H1 (cell line): ENCODE results near the gene ARHGEF3. TPM values are rescaled to one million over a fixed set of nuclear protein-coding genes. Genes with fewer than 3 reads are reported as not detected.

ENCODE experiments used
- CTCF ChIA-PET: fragments of 300-600 bp; sonication (Branson Sonifier 250); formaldehyde crosslinking; loops from one replicate; lab custom pipeline; 2021; ENCODE audit not compliant: partially characterized antibody; lab: Charles Lee
- POLR2A ChIA-PET: fragments of 300-600 bp; sonication (Branson Sonifier 250); formaldehyde crosslinking; loops from one replicate; lab custom pipeline; 2021; ENCODE audit warnings: inconsistent platforms; ENCODE audit not compliant: partially characterized antibody; lab: Charles Lee
- DNase-seq, 2 experiments: peaks; one replicate each; pipeline versions ENCODE4 v3.0.0 to v3.0.0-alpha.2; 2010 to 2022; ENCODE audit warnings: low spot score in 2 of 2, low read depth in 1 of 2, mixed read lengths in 1 of 2
- FAIRE-seq: peaks from 2 replicates; lab custom pipeline; 2011; peaks lifted over from hg19 to GRCh38; lab: Jason Lieb, UNC
- H2AFZ ChIP-seq: 2 replicates; pipeline ENCODE4 v1.8.1; 2012; ENCODE audit warnings: low read length, inconsistent platforms
- H2AK5ac ChIP-seq: 2 replicates; pipeline ENCODE4 v1.6.1; 2013; ENCODE audit warnings: low read depth, low read length
- H2BK120ac ChIP-seq: replicated peaks from 2 replicates; pipeline ENCODE3; 2013; ENCODE audit warnings: low read depth, low read length, inconsistent platforms
- H2BK12ac ChIP-seq: 2 replicates; pipeline ENCODE4 v1.6.1; 2013; ENCODE audit warnings: low read depth, low read length
- H2BK15ac ChIP-seq: 2 replicates; pipeline ENCODE4 v1.6.1; 2013; ENCODE audit warnings: low read length
- H2BK20ac ChIP-seq: 2 replicates; pipeline ENCODE4 v1.6.1; 2013; ENCODE audit warnings: low read length
- H2BK5ac ChIP-seq: 2 replicates; pipeline ENCODE4 v1.6.1; 2013; ENCODE audit warnings: low read depth, low read length
- H3K14ac ChIP-seq: 2 replicates; pipeline ENCODE4 v1.6.1; 2013; ENCODE audit warnings: inconsistent platforms; ENCODE audit not compliant: insufficient read length
- H3K18ac ChIP-seq: 2 replicates; pipeline ENCODE4 v1.6.1; 2013; ENCODE audit warnings: low read length; ENCODE audit errors: extremely low read depth
- H3K23ac ChIP-seq: 2 replicates; pipeline ENCODE4 v1.6.1; 2013; ENCODE audit warnings: inconsistent platforms; ENCODE audit not compliant: insufficient read length
- H3K23me2 ChIP-seq: 2 replicates; pipeline ENCODE4 v1.6.1; 2013; ENCODE audit warnings: low read depth, low read length
- H3K27ac ChIP-seq: 2 replicates; pipeline ENCODE4 v1.6.1; 2011; ENCODE audit warnings: low read depth, low read length, inconsistent platforms
- H3K27me3 ChIP-seq, 4 experiments: replicated peaks in 1 of 4; 1 replicate in 1 of 4; 2 replicates in 3 of 4; pipeline versions ENCODE4 v1.6.1 to v1.8.1; 2011 to 2013; ENCODE audit warnings: low read length in 3 of 4, mild to moderate bottlenecking in 3 of 4, inconsistent platforms in 2 of 4, mixed read lengths in 2 of 4, moderate library complexity in 1 of 4; ENCODE audit not compliant: control insufficient read depth in 3 of 4, insufficient read depth in 3 of 4; ENCODE audit errors: extremely low read depth in 1 of 4
- H3K36me3 ChIP-seq, 4 experiments: 2 replicates each; pipeline versions ENCODE4 v1.6.1 to v1.8.1; 2011 to 2013; ENCODE audit warnings: mild to moderate bottlenecking in 4 of 4, low read length in 3 of 4, moderate library complexity in 2 of 4, control low read depth in 1 of 4, inconsistent platforms in 1 of 4; ENCODE audit not compliant: insufficient read depth in 4 of 4, control insufficient read depth in 2 of 4
- H3K4ac ChIP-seq: replicated peaks from 2 replicates; pipeline ENCODE3; 2013; ENCODE audit warnings: low read length, low read depth, mixed read lengths, inconsistent platforms; ENCODE audit not compliant: insufficient read length
- H3K4me1 ChIP-seq, 4 experiments: replicated peaks in 1 of 4; 1 replicate in 1 of 4; 2 replicates in 3 of 4; pipeline versions ENCODE4 v1.6.1 to v1.8.1; 2011 to 2013; ENCODE audit warnings: low read length in 3 of 4, inconsistent platforms in 2 of 4, mixed read lengths in 1 of 4; ENCODE audit not compliant: insufficient read depth in 4 of 4, control insufficient read depth in 3 of 4
- H3K4me2 ChIP-seq, 2 experiments: 2 replicates each; pipeline versions ENCODE4 v1.6.1 to v1.8.1; 2011 to 2013; ENCODE audit warnings: low read depth in 2 of 2, low read length in 2 of 2, control low read depth in 1 of 2, inconsistent platforms in 1 of 2, mild to moderate bottlenecking in 1 of 2; ENCODE audit not compliant: insufficient read depth in 1 of 2
- H3K4me3 ChIP-seq, 4 experiments: fragments of 200-600, 300-600 bp in 1 of 4; sonication (generic), shearing (Covaris generic), sonication (Bioruptor Twin) in 1 of 4; 2 replicates each; pipeline versions ENCODE4 v1.5.1 to v1.8.1; 2011 to 2016; ENCODE audit warnings: low read length in 4 of 4, low read depth in 3 of 4, control low read depth in 2 of 4, inconsistent platforms in 2 of 4, mild to moderate bottlenecking in 2 of 4, mixed read lengths in 1 of 4, moderate library complexity in 1 of 4; ENCODE audit not compliant: insufficient read depth in 2 of 4; ENCODE audit errors: extremely low read depth in 1 of 4
- H3K56ac ChIP-seq: replicated peaks from 2 replicates; pipeline ENCODE3; 2013; ENCODE audit warnings: low read depth, mild to moderate bottlenecking, mixed read lengths, low read length, inconsistent platforms; ENCODE audit not compliant: insufficient read length
- H3K79me1 ChIP-seq: 2 replicates; pipeline ENCODE4 v1.6.1; 2013; ENCODE audit warnings: low read depth, low read length, control low read depth
- H3K79me2 ChIP-seq, 2 experiments: 2 replicates each; pipeline versions ENCODE4 v1.6.1 to v1.8.1; 2012 to 2013; ENCODE audit warnings: low read length in 2 of 2, mild to moderate bottlenecking in 2 of 2, inconsistent platforms in 1 of 2; ENCODE audit not compliant: insufficient read depth in 2 of 2, control insufficient read depth in 1 of 2
- H3K9ac ChIP-seq, 4 experiments: replicated peaks in 1 of 4; 1 replicate in 1 of 4; 2 replicates in 3 of 4; pipeline versions ENCODE4 v1.6.1 to v1.8.1; 2011 to 2013; ENCODE audit warnings: low read depth in 3 of 4, low read length in 3 of 4, control low read depth in 2 of 4, mild to moderate bottlenecking in 2 of 4, moderate library complexity in 2 of 4, inconsistent platforms in 1 of 4; ENCODE audit errors: extremely low read depth in 1 of 4
- H3K9me3 ChIP-seq, 2 experiments: 2 replicates each; pipeline versions ENCODE4 v1.6.1 to v1.8.1; 2012 to 2013; ENCODE audit warnings: mild to moderate bottlenecking in 2 of 2, moderate library complexity in 2 of 2, control low read depth in 1 of 2, inconsistent platforms in 1 of 2, low read depth in 1 of 2, low read length in 1 of 2, mixed read lengths in 1 of 2; ENCODE audit not compliant: insufficient read depth in 2 of 2
- H4K20me1 ChIP-seq, 2 experiments: replicated peaks in 1 of 2; 2 replicates each; pipeline versions ENCODE3 to v1.8.1; 2011 to 2013; ENCODE audit warnings: inconsistent platforms in 2 of 2, low read length in 2 of 2, mild to moderate bottlenecking in 1 of 2; ENCODE audit not compliant: insufficient read depth in 2 of 2, control insufficient read depth in 1 of 2
- H4K5ac ChIP-seq: 2 replicates; pipeline ENCODE4 v1.6.1; 2013; ENCODE audit warnings: low read length, low read depth, mixed read lengths, inconsistent platforms; ENCODE audit not compliant: insufficient read length
- H4K8ac ChIP-seq: 2 replicates; pipeline ENCODE4 v1.8.0; 2013; ENCODE audit warnings: mild to moderate bottlenecking, moderate library complexity, low read length, inconsistent platforms; ENCODE audit not compliant: insufficient read depth; ENCODE audit errors: extremely low read depth
- H4K91ac ChIP-seq: replicated peaks from 2 replicates; pipeline ENCODE3; 2013; ENCODE audit warnings: low read length, mixed read lengths, inconsistent platforms; ENCODE audit not compliant: insufficient read length
- BRCA1 ChIP-seq: IDR thresholded peaks from 2 replicates; pipeline ENCODE4 v1.6.1; 2012; ENCODE audit warnings: low read depth, low read length, improper control_type of control experiment
- CHD1 ChIP-seq: IDR thresholded peaks from 2 replicates; pipeline ENCODE4 v1.6.1; 2012; ENCODE audit warnings: low read depth, low read length, improper control_type of control experiment
- EGR1 ChIP-seq: IDR thresholded peaks from 2 replicates; pipeline ENCODE4 v1.6.1; 2011; ENCODE audit warnings: low read depth, low read length, borderline replicate concordance
- EZH2 ChIP-seq: fragments of 200-600 bp; sonication (generic); IDR thresholded peaks from 2 replicates; pipeline ENCODE4 v1.7.1; 2012; ENCODE audit warnings: low read depth, mild to moderate bottlenecking, moderate library complexity, low read length, inconsistent platforms; ENCODE audit not compliant: severe bottlenecking
- GTF2F1 ChIP-seq: IDR thresholded peaks from 2 replicates; pipeline ENCODE4 v1.6.1; 2012; ENCODE audit warnings: low read depth, low read length, improper control_type of control experiment, borderline replicate concordance
- JUN ChIP-seq: IDR thresholded peaks from 2 replicates; pipeline ENCODE4 v1.6.1; 2011; ENCODE audit warnings: low read depth, mild to moderate bottlenecking, improper control_type of control experiment, low read length
- KDM5A ChIP-seq: fragments of 200-600 bp; IDR thresholded peaks from 2 replicates; pipeline ENCODE4 v1.7.1; 2012; ENCODE audit warnings: mild to moderate bottlenecking, low read length, inconsistent platforms, mixed read lengths
- NANOG ChIP-seq: IDR thresholded peaks from 2 replicates; pipeline ENCODE4 v1.6.1; 2011; ENCODE audit warnings: low read length, low read depth, mild to moderate bottlenecking, inconsistent platforms; ENCODE audit not compliant: insufficient read depth, poor library complexity, severe bottlenecking
- PHF8 ChIP-seq: fragments of 200-600 bp; sonication (generic); conservative IDR thresholded peaks from 2 replicates; pipeline ENCODE4 v1.7.1; 2012; ENCODE audit warnings: low read depth, mild to moderate bottlenecking, inconsistent platforms, low read length, moderate library complexity
- YY1 ChIP-seq: IDR thresholded peaks from 2 replicates; pipeline ENCODE4 v1.6.1; 2011; ENCODE audit warnings: low read depth, mild to moderate bottlenecking, low read length
- polyA plus RNA-seq, 7 experiments: library from polyadenylated mRNA; depleted of rRNA in 3 of 7; stranded (reverse) in 5 of 7; unstranded in 2 of 7; fragments of >200 nt in 5 of 7; fragments of 200-250 nt in 2 of 7; gene quantifications; 1 replicate in 5 of 7; 2 replicates in 1 of 7; 4 replicates in 1 of 7; pipeline versions ENCODE4 v1.2.1 to v1.2.3, GENCODE V29; 2011 to 2013; ENCODE audit warnings: missing spikeins in 2 of 7, mixed read lengths in 2 of 7
- total RNA-seq: library from RNA; stranded (reverse); fragmentation: NEBNext Ultra II Directional; extraction: Animal tissue kit (Norgen Biotek cat#: 25700); gene quantifications from 2 replicates; pipeline ENCODE4 v1.2.1, GENCODE V29; 2021

ARHGEF3 gene
- total and polyA plus RNA-seq, 2 of the 8 experiments (the other 6 are each of a cell fraction or from before 2014, with no cell fraction given): 2.8 to 6.0 TPM

DNA sequence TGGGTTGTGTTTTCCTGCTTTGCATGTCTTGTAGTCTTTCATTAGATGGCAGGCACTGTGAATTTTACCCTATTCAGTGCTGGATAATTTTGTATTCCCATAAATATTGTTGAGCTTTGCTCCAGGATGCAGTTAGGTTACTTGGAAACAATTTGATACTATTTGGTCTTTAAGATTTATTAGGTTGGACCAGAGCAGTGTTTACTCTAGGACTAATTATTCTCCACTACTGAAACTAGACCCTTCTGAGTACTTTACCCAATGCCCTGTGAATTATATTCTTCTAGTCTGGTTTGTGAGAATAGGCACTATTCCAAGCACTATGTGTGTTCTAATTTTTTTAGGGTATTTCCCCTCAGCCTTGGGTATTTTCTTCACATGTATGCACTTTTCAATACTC lies 80.9 kb downstream of the ARHGEF3 start:
- Histone ChIP-seq H3K79me2 (no peaks in the 10 kb centered on the region), H3K18ac (no peak overlapping the region), H3K14ac (no peak overlapping the region), H2AFZ (no peak overlapping the region), H3K4me2 (no peak overlapping the region), H3K4me3 (no peak overlapping the region), H4K8ac (no peak overlapping the region), H3K79me1 (no peaks in the 10 kb centered on the region), H3K23ac (no peak overlapping the region)
- TF ChIP-seq YY1 (no peak), GTF2F1 (no peak), EZH2 (no peak), EGR1 (no peak), BRCA1 (no peak), JUN (no peak), KDM5A (no peak), CHD1 (no peak), NANOG (no peak), PHF8 (no peak)
- TF ChIP-seq, all 59 proteins: peak for 0
- Histone ChIP-seq H2BK120ac (no peak overlapping the region), H4K20me1 (no peaks in the 10 kb centered on the region), H2AK5ac (no peak overlapping the region), H3K9ac (no peak overlapping the region), H3K9me3 (peaks cover 0 to 3% of the 10 kb centered on the region in 2 experiments; a peak in 1 of 4 replicates), H3K23me2 (no peaks in the 10 kb centered on the region), H4K91ac (no peak overlapping the region), H2BK15ac (no peak overlapping the region), H2BK5ac (no peak overlapping the region), H3K36me3 (no peaks in the 10 kb centered on the region), H3K4me1 (no peaks in the 10 kb centered on the region), H4K5ac (no peak overlapping the region), H3K27me3 (no peaks in the 10 kb centered on the region), H3K27ac (no peak overlapping the region), H3K4ac (no peak overlapping the region), H3K56ac (no peak overlapping the region), H2BK12ac (no peak overlapping the region), H2BK20ac (no peak overlapping the region)
- ChIA-PET CTCF (interaction anchor here (1.2 to 1.3 kb wide), 2 partner anchors 11 to 269 kb away, joined by 3 to 4 read pairs; no protein-coding TSS in a partner anchor), POLR2A (no interaction called here)
- FAIRE-seq (no peak), DNase-seq (no peak)
